GM18499 (cell line): ENCODE measurements around the gene ADM2.

Source experiments
- ATAC-seq: cut with Tn5 transposase; IDR thresholded peaks from one replicate; pipeline ENCODE4 v1.9.1; 2021; ENCODE audit warnings: moderate number of reproducible peaks; ENCODE audit not compliant: insufficient read depth, unreplicated experiment

ADM2 gene

GRCh38 chr22:50445071-50445879, 36.1 kb upstream of the ADM2 start:
- no peak for ATAC-seq

DNA sequence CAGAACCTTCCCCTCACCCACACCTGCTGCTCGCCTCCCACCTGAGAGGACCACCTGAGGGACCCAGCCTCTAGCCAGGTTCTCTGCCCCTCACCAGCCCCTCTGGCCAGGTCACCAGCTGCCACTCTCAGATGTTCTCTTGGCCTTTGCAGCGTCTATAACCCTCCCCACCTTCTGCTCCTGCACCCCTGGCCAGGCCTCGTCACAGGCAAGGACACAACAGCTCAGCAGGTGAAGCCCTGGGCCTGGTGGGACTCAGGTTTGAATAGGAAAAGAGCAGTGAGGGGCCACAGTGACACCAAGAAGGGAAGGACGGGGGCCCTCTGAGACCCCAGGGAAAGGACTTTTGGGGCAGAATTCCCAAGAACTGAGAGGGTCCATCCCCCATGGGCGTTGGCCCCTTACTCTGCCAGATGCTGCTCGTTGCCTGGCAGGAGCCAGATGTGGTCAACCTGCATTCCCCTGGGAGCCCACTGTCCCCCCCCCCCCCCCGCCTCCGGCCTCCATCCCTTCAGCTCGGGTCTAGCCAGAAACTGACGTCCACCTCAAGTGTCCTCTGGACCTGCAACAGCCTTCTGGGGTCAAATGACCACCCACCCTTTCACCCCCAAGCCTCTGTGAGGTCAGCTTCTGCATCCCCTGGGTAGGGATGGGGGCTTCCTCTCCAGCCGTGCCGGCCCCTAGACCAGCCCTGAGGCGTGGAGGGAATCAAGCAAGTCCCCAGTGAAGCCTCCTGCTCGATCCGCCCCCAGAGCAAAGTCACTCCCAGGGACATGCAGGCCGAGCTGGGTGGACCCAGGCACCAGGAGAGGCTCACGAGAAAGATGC, 35.2 kb upstream of the ADM2 start:
- no peak for ATAC-seq

GRCh38 chr22:50446708-50447575, 34.4 kb upstream of the ADM2 start:
- no peak for ATAC-seq

GRCh38 chr22:50447576-50448551, 33.5 kb upstream of the ADM2 start:
- no peak for ATAC-seq

DNA sequence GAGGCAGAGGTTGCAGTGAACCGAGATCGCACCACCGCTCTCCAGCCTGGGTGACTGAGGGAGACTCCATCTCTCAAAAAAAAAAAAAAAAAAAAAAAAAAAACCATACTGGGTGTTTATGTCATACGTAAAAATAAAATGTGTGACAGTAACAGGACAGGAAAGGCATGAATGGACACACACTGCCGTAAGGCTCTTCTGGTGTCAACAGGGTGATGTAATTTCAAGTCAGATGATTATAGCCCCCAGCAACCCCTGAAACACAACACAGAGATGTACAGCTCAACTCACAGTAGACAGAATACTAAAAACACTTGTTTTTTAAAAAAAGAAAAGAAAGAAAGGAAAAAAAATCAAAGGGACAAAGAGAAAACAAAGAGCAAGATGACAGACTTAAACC, 28.7 kb upstream of the ADM2 start:
- no peak for ATAC-seq

- no peak for ATAC-seq
These were observed 26.7 kb upstream of the ADM2 start for GRCh38 chr22:50454556-50455075.

- ATAC-seq, result no peak
These were observed 26.1 kb upstream of the ADM2 start for GRCh38 chr22:50455201-50455600.

GRCh38 chr22:50456026-50456425, 25.3 kb upstream of the ADM2 start:
- no peak for ATAC-seq

DNA sequence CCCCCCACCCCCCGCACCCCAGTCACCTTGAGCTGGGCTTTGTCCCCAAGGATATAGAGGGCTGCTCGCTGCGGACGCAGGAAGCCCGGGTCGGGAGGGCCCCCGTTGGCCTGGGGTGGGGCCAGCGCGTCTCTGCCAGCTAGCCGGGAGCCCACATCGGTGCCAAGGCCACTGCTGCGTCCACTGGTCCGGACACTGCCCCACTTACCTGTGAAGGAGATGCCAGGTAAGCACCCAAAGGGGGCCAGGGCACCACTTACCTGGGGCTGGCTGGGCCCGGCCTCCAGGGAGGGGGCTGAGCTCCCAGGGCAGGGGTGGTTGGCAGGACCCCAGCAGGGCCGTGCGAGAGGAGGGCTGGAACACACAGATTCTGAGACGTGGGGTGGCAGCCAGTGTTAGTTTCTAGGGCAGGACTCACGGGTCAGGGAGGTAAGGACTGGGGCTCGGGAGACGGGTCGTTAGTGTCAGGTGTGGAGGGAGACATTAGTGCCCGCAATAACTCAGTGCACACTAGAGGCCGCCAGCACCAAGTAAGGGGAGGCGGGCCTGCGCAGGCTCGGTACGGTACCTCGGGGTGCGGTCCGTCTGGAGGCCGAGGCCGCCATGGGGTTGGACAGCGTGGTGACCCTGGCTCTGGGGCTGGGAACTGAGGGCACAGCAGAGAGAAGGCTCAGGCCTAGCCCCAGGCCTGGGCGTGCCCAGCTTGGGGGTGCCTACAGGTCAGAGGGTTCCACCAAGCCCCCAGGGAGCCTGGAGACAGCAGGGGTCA, 24.7 kb upstream of the ADM2 start:
- ATAC-seq, result no peak

DNA sequence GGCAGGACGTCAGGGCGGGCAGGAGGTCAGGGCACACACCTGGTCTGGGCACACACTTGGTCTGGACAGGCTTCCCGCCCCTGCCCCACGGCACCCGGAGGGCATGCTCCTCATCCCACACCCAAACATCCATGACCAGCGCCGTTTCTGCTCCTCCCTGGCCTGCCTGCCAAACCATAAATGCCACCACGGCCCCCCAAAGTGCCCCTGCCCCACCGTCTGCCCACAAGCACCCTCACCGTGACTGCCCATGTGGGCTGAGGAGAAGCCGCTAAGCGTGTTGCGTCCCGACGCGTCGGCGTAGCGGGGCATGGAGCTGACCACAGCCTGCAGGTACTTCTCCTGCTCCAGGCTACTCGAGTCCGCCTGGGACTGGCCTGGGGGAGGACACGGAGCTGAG, 22.3 kb upstream of the ADM2 start:
- no peak for ATAC-seq

- no peak for ATAC-seq
These were observed 21.7 kb upstream of the ADM2 start for GRCh38 chr22:50459496-50460140.

DNA sequence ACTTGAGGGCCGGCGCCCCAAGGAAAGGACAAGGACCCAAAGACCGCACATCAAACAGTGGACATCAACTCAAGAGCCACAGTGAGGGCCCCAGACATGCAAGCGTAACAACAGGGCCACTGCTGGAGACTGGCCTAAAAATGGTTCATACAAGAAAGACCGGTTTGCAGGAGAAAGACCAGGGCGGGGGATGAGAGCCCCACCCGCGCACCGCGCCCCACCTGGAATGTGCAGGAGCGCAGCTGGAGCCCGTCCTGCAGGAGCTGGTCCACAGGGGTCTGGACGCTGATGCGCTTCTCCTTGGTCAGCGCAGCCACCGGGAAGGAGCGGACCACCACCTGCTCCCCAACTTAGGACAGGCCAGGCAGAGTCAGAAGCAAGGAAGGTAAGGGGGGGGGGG, 20.4 kb upstream of the ADM2 start:
- ATAC-seq, result no peak

GRCh38 chr22:50461536-50461935, 19.8 kb upstream of the ADM2 start:
- no peak for ATAC-seq

DNA sequence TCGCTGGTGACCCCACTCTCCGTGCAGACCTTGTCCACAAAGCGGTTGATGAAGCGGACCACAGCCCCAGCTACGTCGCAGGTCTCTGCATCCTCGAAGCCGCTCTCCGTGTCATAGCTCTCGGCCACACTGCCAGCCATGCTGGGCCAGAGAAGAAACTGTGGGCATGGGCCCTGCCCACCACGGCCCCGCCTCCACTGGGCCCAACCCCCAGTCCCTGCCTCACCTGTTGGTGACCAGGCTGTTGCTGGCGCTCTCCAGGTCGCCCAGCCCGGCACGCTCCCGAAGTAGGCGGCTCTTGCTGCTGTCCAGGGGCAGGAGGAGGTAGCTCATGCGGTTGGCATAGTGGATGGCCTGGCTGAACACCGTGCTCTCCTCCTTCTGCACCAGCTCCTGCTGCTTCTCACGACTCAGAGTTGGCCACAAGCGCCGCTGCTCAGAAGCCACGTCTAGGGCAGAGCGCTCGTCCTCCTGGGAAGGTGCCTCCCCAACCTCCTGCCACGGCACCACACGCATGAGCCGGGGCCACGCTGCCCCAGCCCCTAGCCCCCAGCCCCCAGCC, 19.3 kb upstream of the ADM2 start:
- ATAC-seq, result no peak

- ATAC-seq, result no peak
These were observed 18.0 kb upstream of the ADM2 start for GRCh38 chr22:50463188-50463900.

DNA sequence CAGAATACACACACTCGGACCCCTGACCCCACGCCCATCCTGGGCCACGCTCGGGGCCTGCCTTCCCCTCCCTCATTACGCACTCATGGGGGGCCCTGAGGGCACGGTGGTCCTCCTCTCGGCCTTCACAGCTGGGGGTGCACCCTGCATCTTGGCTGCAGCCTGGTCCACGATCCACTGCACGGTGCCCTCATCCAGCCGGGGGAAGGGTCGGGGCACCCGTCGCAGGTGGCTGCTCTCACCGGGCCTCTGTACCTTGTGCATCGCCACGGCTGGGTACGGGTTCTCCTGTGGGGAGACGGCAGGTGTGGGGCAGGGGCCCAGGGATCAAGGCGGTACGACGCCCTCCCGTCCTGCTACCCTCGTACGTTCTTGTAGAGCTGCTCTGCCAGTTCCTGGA, 16.9 kb upstream of the ADM2 start:
- no peak for ATAC-seq
